HG02678 (cell line): ENCODE measurements around the gene XG.
"Not testable (repeated sequence)": the region's sequence is repeated elsewhere in the genome, so short reads cannot be mapped to it uniquely, and the experiment has no call there.

Experiments
- ATAC-seq: cut with Tn5 transposase; IDR thresholded peaks from one replicate; pipeline ENCODE4 v1.9.1; 2021; ENCODE audit warnings: mild to moderate bottlenecking, moderate library complexity; ENCODE audit not compliant: unreplicated experiment

XG gene

GRCh38 chrX:2751874-2752300 is at the start of gene XG:
Gene XG, plus strand, starts transcription at chrX:2752040. Its CDS starts 235 bp downstream, at chrX:2752275.
- not testable (repeated sequence) for ATAC-seq

- ATAC-seq, result no peak
These were observed 47.9 kb upstream of the XG start for GRCh38 chrX:2703991-2704369.

- ATAC-seq, result no peak
These were observed 46.6 kb upstream of the XG start for GRCh38 chrX:2705046-2705832.

GRCh38 chrX:2707334-2707760 is 44.5 kb upstream of the XG start:
- peak; percentile 89 for ATAC-seq

- ATAC-seq, result no peak
These were observed 43.8 kb upstream of the XG start for GRCh38 chrX:2708021-2708420.

- no peak for ATAC-seq
These were observed 43.1 kb upstream of the XG start for GRCh38 chrX:2708592-2709188.

- ATAC-seq, result no peak
These were observed 42.3 kb upstream of the XG start for GRCh38 chrX:2709556-2709955.

- no peak for ATAC-seq
These were observed 41.6 kb upstream of the XG start for GRCh38 chrX:2710041-2710840.

GRCh38 chrX:2711441-2711840 is 40.4 kb upstream of the XG start:
- no peak for ATAC-seq

- ATAC-seq, result no peak
These were observed 39.4 kb upstream of the XG start for GRCh38 chrX:2712428-2712827.

GRCh38 chrX:2712890-2713840 is 38.7 kb upstream of the XG start:
- no peak for ATAC-seq

GRCh38 chrX:2714551-2714950 is 37.3 kb upstream of the XG start:
- no peak for ATAC-seq

GRCh38 chrX:2715066-2715600 is 36.7 kb upstream of the XG start:
- no peak for ATAC-seq

GRCh38 chrX:2717312-2717711 is 34.5 kb upstream of the XG start:
- ATAC-seq, result no peak

GRCh38 chrX:2718821-2719220 is 33.0 kb upstream of the XG start:
- no peak for ATAC-seq

- ATAC-seq, result no peak
These were observed 31.9 kb upstream of the XG start for GRCh38 chrX:2719774-2720447.

GRCh38 chrX:2723286-2723879 is 28.5 kb upstream of the XG start:
- no peak for ATAC-seq

- ATAC-seq, result not testable (repeated sequence)
These were observed 24.6 kb upstream of the XG start for GRCh38 chrX:2727264-2727663.

- ATAC-seq, result no peak
These were observed 19.8 kb upstream of the XG start for GRCh38 chrX:2732076-2732475.
